H9 (cell line): Measurements from ENCODE around the gene PLG. TPM values are rescaled to one million over a fixed set of nuclear protein-coding genes. Genes with fewer than 3 reads are reported as not detected.
"Not testable (repeated sequence)": the region's sequence is repeated elsewhere in the genome, so short reads cannot be mapped to it uniquely, and the experiment has no call there.

ENCODE experiments used
- DNase-seq: peaks from one replicate; pipeline ENCODE4 v3.0.0-alpha.2; 2017
- H2AFZ ChIP-seq: one replicate; pipeline ENCODE4 v1.6.1; 2013; ENCODE audit warnings: mild to moderate bottlenecking, low read length, control low read depth, moderate library complexity
- H2AK5ac ChIP-seq: 2 replicates; pipeline ENCODE4 v1.6.1; 2013; ENCODE audit warnings: low read length, control low read depth, mixed read lengths; ENCODE audit not compliant: insufficient read length
- H2BK120ac ChIP-seq: one replicate; pipeline ENCODE4 v1.6.1; 2013; ENCODE audit warnings: low read depth, mild to moderate bottlenecking, low read length, control low read depth, inconsistent platforms; ENCODE audit not compliant: poor library complexity, severe bottlenecking
- H2BK12ac ChIP-seq: 2 replicates; pipeline ENCODE4 v1.6.1; 2013; ENCODE audit warnings: low read length, control low read depth, mixed read lengths, low read depth; ENCODE audit not compliant: insufficient read length
- H2BK15ac ChIP-seq: 2 replicates; pipeline ENCODE4 v1.6.1; 2013; ENCODE audit warnings: low read depth, low read length, control low read depth
- H2BK20ac ChIP-seq: one replicate; pipeline ENCODE4 v1.6.1; 2013; ENCODE audit warnings: low read depth, mild to moderate bottlenecking, low read length, control low read depth, inconsistent platforms; ENCODE audit not compliant: poor library complexity, severe bottlenecking
- H2BK5ac ChIP-seq: 2 replicates; pipeline ENCODE4 v1.6.1; 2013; ENCODE audit warnings: low read length, control low read depth, mixed read lengths; ENCODE audit not compliant: insufficient read length
- H3K14ac ChIP-seq: 2 replicates; pipeline ENCODE4 v1.6.1; 2013; ENCODE audit warnings: low read length, control low read depth; ENCODE audit not compliant: insufficient read depth
- H3K18ac ChIP-seq: 2 replicates; pipeline ENCODE4 v1.6.1; 2013; ENCODE audit warnings: low read depth, mild to moderate bottlenecking, mixed read lengths, low read length, control low read depth; ENCODE audit not compliant: insufficient read length
- H3K23ac ChIP-seq: 2 replicates; pipeline ENCODE4 v1.6.1; 2013; ENCODE audit warnings: low read length, control low read depth, mixed read lengths, low read depth; ENCODE audit not compliant: insufficient read length
- H3K23me2 ChIP-seq: 2 replicates; pipeline ENCODE4 v1.6.1; 2013; ENCODE audit warnings: low read depth, mild to moderate bottlenecking, mixed read lengths, low read length, control low read depth; ENCODE audit not compliant: insufficient read length, poor library complexity, severe bottlenecking
- H3K27ac ChIP-seq: 2 replicates; pipeline ENCODE4 v1.5.1; 2013; ENCODE audit warnings: low read length, control low read depth, mixed read lengths, low read depth; ENCODE audit not compliant: insufficient read length
- H3K27me3 ChIP-seq: 2 replicates; pipeline ENCODE4 v1.6.1; 2013; ENCODE audit warnings: low read length, control low read depth, inconsistent platforms; ENCODE audit not compliant: insufficient read depth
- H3K4ac ChIP-seq: 2 replicates; pipeline ENCODE4 v1.6.1; 2013; ENCODE audit warnings: low read depth, mild to moderate bottlenecking, control low read depth, inconsistent platforms, low read length, moderate library complexity
- H3K4me1 ChIP-seq: 2 replicates; pipeline ENCODE4 v1.6.1; 2013; ENCODE audit warnings: low read length, control low read depth, inconsistent platforms; ENCODE audit not compliant: insufficient read depth
- H3K4me2 ChIP-seq: 2 replicates; pipeline ENCODE4 v1.6.1; 2013; ENCODE audit warnings: low read length, control low read depth, mixed read lengths; ENCODE audit not compliant: insufficient read length, insufficient read depth
- H3K56ac ChIP-seq: 2 replicates; pipeline ENCODE4 v1.6.1; 2013; ENCODE audit warnings: low read depth, mild to moderate bottlenecking, mixed read lengths, low read length, control low read depth; ENCODE audit not compliant: insufficient read length
- H3K79me1 ChIP-seq: 2 replicates; pipeline ENCODE4 v1.6.1; 2013; ENCODE audit warnings: low read depth, mild to moderate bottlenecking, moderate library complexity, low read length, control low read depth, inconsistent platforms; ENCODE audit not compliant: insufficient read depth, poor library complexity, severe bottlenecking
- H3K79me2 ChIP-seq: 2 replicates; pipeline ENCODE4 v1.6.1; 2013; ENCODE audit warnings: low read length, control low read depth, inconsistent platforms; ENCODE audit not compliant: insufficient read depth
- H3K9ac ChIP-seq: 2 replicates; pipeline ENCODE4 v1.6.1; 2013; ENCODE audit warnings: low read length, control low read depth, mixed read lengths; ENCODE audit not compliant: insufficient read length; ENCODE audit errors: extremely low read depth
- H3K9me3 ChIP-seq: one replicate; pipeline ENCODE4 v1.6.1; 2013; ENCODE audit warnings: low read depth, low read length, inconsistent platforms; ENCODE audit not compliant: control insufficient read depth
- H3T11ph ChIP-seq: one replicate; pipeline ENCODE4 v1.6.1; 2013; ENCODE audit warnings: mild to moderate bottlenecking, low read length, control low read depth, inconsistent platforms
- H4K20me1 ChIP-seq: one replicate; pipeline ENCODE4 v1.6.1; 2013; ENCODE audit not compliant: control insufficient read depth, insufficient read length, insufficient read depth
- H4K5ac ChIP-seq: 2 replicates; pipeline ENCODE4 v1.6.1; 2013; ENCODE audit warnings: low read depth, mild to moderate bottlenecking, mixed read lengths, low read length, control low read depth; ENCODE audit not compliant: insufficient read length
- H4K8ac ChIP-seq: replicated peaks from 2 replicates; pipeline ENCODE4 v1.6.1; 2013; ENCODE audit warnings: low read length, control low read depth, mixed read lengths, low read depth; ENCODE audit not compliant: insufficient read length
- H4K91ac ChIP-seq: 2 replicates; pipeline ENCODE4 v1.6.1; 2013; ENCODE audit warnings: low read depth, mild to moderate bottlenecking, moderate library complexity, mixed read lengths, low read length, control low read depth; ENCODE audit not compliant: insufficient read length
- H3K27ac Mint-ChIP-seq, 3 experiments: 2 replicates in 2 of 3; 3 replicates in 1 of 3; pipeline ENCODE4 v1.8.0; 2020 to 2021; ENCODE audit warnings: mixed read lengths in 3 of 3, mild to moderate bottlenecking in 1 of 3, moderate library complexity in 1 of 3
- H3K27me3 Mint-ChIP-seq: 2 replicates; pipeline ENCODE4 v1.8.0; 2021; ENCODE audit warnings: low read depth, mild to moderate bottlenecking, moderate library complexity, mixed read lengths
- H3K36me3 Mint-ChIP-seq, 3 experiments: 2 replicates in 2 of 3; 3 replicates in 1 of 3; pipeline ENCODE4 v1.8.0; 2020 to 2021; ENCODE audit warnings: low read depth in 3 of 3, mixed read lengths in 3 of 3; ENCODE audit not compliant: insufficient read depth in 1 of 3
- H3K4me1 Mint-ChIP-seq, 2 experiments: 2 replicates each; pipeline ENCODE4 v1.8.0; 2020; ENCODE audit warnings: mixed read lengths in 2 of 2
- H3K4me3 Mint-ChIP-seq, 2 experiments: 2 replicates in 1 of 2; 3 replicates in 1 of 2; pipeline ENCODE4 v1.8.0; 2020 to 2021; ENCODE audit warnings: mild to moderate bottlenecking in 2 of 2, mixed read lengths in 2 of 2, moderate library complexity in 1 of 2
- H3K9me3 Mint-ChIP-seq, 2 experiments: 2 replicates in 1 of 2; 3 replicates in 1 of 2; pipeline ENCODE4 v1.8.0; 2020; ENCODE audit warnings: mild to moderate bottlenecking in 2 of 2, mixed read lengths in 2 of 2, moderate library complexity in 1 of 2
- WGBS: extraction: QIAGEN DNeasy Blood & Tissue Kit; methylation state at CpG from one replicate; pipeline ENCODE4 v1.1.7; 2013; ENCODE audit warnings: missing lambda C conversion rate, low lambda C conversion rate, mixed read lengths; ENCODE audit not compliant: insufficient read length; ENCODE audit errors: extremely low coverage; 5-methylcytosine and 5-hydroxymethylcytosine counted together
- total RNA-seq: library from RNA; stranded (reverse); gene quantifications from 2 replicates; pipeline ENCODE4 v1.2.1, GENCODE V29; 2021
- TF ChIP-seq, protein P1 (sequence below): fragments of 200-600 bp; sonication (generic); conservative IDR thresholded peaks from 3 replicates; pipeline ENCODE4 v1.8.0; 2021; ENCODE audit warnings: antibody characterized with exemption, mild to moderate bottlenecking

Gene PLG
- total RNA-seq, 1 experiment from 2014 or later, result not detected

DNA sequence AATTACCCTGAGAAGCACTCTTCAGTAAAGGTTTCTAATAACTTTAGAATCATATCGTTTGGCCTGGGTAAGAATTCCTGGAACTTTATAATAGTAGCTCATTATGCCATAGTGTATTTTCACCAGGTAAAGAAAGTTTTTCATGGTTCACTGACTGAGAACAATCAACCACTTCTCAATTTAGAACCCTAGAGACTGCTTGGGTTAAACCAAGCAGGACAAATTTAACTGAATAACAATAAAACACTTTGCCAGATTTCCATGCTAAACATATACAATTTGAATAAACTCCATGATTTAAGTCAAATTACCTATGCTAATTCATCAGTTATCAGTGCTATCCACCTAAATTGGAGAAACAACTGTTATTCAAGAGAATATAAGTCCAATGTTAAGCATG is 99.4 kb downstream of the PLG start:
- no peak overlapping the region for H3T11ph ChIP-seq

DNA sequence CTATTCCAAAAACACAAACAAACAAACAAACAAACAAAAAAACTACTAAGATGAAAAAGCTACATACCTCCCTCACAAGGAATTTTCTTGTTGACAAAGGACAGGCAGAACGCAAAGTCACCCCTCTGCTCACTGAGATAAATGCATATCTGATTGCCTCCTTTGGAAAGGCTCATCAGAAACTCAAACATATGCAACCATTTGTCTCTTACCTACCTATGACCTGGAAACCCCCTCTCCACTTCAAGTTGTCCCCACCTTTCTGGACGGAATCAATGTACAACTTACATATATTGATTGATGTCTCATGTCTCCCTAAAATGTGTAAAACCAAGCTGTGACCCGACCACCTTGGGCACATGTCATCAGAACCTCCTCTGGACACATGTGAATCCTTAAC is 100.0 kb downstream of the PLG start:
- not testable (repeated sequence) for H3K4ac ChIP-seq, H2BK120ac ChIP-seq, H3K9ac ChIP-seq, H3K79me2 ChIP-seq, H3K23me2 ChIP-seq, H3K56ac ChIP-seq, H3K23ac ChIP-seq, H2BK5ac ChIP-seq, H4K8ac ChIP-seq, H2AFZ ChIP-seq, H3K27me3 ChIP-seq, H3K27ac Mint-ChIP-seq, H3K27me3 Mint-ChIP-seq, H2BK15ac ChIP-seq, H3K79me1 ChIP-seq, H3K4me2 ChIP-seq, H3K4me1 ChIP-seq, H3K4me1 Mint-ChIP-seq, H2BK12ac ChIP-seq, DNase-seq, H4K91ac ChIP-seq, H3T11ph ChIP-seq, H3K18ac ChIP-seq, H4K20me1 ChIP-seq, H3K14ac ChIP-seq, H3K4me3 Mint-ChIP-seq, H2BK20ac ChIP-seq, H2AK5ac ChIP-seq, H4K5ac ChIP-seq, H3K27ac ChIP-seq, H3K9me3 ChIP-seq
- no CpG with 5 or more reads among the region's 3 CpGs for WGBS
- H3K36me3 Mint-ChIP-seq, result peaks cover 9 to 16% (median 9%) of the 10 kb centered on the region in 3 experiments
- peaks cover 20 to 30% of the 10 kb centered on the region in 2 experiments for H3K9me3 Mint-ChIP-seq

More for the DNA sequence above, 99.4 kb downstream of the PLG start:
- no peaks in the 10 kb centered on the region for H3K27me3 Mint-ChIP-seq
- Histone ChIP-seq H4K20me1 (no peaks in the 10 kb centered on the region), H3K18ac (no peak overlapping the region), H3K27ac (no peak overlapping the region), H3K4me1 (no peaks in the 10 kb centered on the region), H3K23me2 (no peaks in the 10 kb centered on the region), H3K9ac (no peak overlapping the region), H3K9me3 (no peaks in the 10 kb centered on the region), H2AK5ac (no peak overlapping the region), H3K27me3 (no peaks in the 10 kb centered on the region), H2BK15ac (no peak overlapping the region), H4K5ac (no peak overlapping the region), H3K79me1 (no peaks in the 10 kb centered on the region), H2BK12ac (no peak overlapping the region), H3K56ac (no peak overlapping the region), H3K23ac (no peak overlapping the region), H4K8ac (no peak overlapping the region), H3K79me2 (no peaks in the 10 kb centered on the region), H2BK5ac (no peak overlapping the region), H3K14ac (no peak overlapping the region), H2AFZ (no peak overlapping the region), H3K4me2 (no peak overlapping the region), H4K91ac (no peak overlapping the region), H2BK120ac (no peak overlapping the region), H3K4ac (no peak overlapping the region), H2BK20ac (no peak overlapping the region)
- peaks cover 9 to 16% (median 9%) of the 10 kb centered on the region in 3 experiments for H3K36me3 Mint-ChIP-seq
- no CpG with 5 or more reads among the region's 1 CpG for WGBS
- H3K27ac Mint-ChIP-seq, result no peak overlapping the region
- H3K9me3 Mint-ChIP-seq, result peaks cover 20 to 30% of the 10 kb centered on the region in 2 experiments
- TF ChIP-seq, protein P1, sequence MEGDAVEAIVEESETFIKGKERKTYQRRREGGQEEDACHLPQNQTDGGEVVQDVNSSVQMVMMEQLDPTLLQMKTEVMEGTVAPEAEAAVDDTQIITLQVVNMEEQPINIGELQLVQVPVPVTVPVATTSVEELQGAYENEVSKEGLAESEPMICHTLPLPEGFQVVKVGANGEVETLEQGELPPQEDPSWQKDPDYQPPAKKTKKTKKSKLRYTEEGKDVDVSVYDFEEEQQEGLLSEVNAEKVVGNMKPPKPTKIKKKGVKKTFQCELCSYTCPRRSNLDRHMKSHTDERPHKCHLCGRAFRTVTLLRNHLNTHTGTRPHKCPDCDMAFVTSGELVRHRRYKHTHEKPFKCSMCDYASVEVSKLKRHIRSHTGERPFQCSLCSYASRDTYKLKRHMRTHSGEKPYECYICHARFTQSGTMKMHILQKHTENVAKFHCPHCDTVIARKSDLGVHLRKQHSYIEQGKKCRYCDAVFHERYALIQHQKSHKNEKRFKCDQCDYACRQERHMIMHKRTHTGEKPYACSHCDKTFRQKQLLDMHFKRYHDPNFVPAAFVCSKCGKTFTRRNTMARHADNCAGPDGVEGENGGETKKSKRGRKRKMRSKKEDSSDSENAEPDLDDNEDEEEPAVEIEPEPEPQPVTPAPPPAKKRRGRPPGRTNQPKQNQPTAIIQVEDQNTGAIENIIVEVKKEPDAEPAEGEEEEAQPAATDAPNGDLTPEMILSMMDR, result no peak
- peaks cover 0 to 5% of the 10 kb centered on the region in 2 experiments; a peak in 1 of 4 replicates for H3K4me1 Mint-ChIP-seq
- H3K4me3 Mint-ChIP-seq, result no peak overlapping the region
- no peak for DNase-seq
